Measurements from ENCODE around the gene TAF3. TPM values are rescaled to one million over a fixed set of nuclear protein-coding genes. Genes with fewer than 3 reads are reported as not detected.

Gene TAF3
- total RNA-seq, 4 donors from 2014 or later = 5.6 to 12.9 (median 8.3) TPM

- no peak for TF ChIP-seq CTCF (IDR thresholded peaks at IDR 0.05; ENCODE audit: low read depth)
Measured at GRCh38 chr10:7982727-7983126, 164.4 kb downstream of the TAF3 start.

GRCh38 chr10:7984325-7984724, 166.0 kb downstream of the TAF3 start:
- no peak for TF ChIP-seq CTCF (IDR thresholded peaks at IDR 0.05; ENCODE audit: low read depth)

- no peak for TF ChIP-seq CTCF (IDR thresholded peaks at IDR 0.05; ENCODE audit: low read depth)
Measured at GRCh38 chr10:7984896-7985295, 166.6 kb downstream of the TAF3 start.

- TF ChIP-seq CTCF (IDR thresholded peaks at IDR 0.05; ENCODE audit: low read depth) = no peak
Measured at GRCh38 chr10:7986851-7987250, 168.5 kb downstream of the TAF3 start.

- no peak for TF ChIP-seq CTCF (IDR thresholded peaks at IDR 0.05; ENCODE audit: low read depth)
Measured at GRCh38 chr10:7988989-7989388, 170.7 kb downstream of the TAF3 start.

GRCh38 chr10:7998831-7999230, 180.5 kb downstream of the TAF3 start:
- no peak for TF ChIP-seq CTCF (IDR thresholded peaks at IDR 0.05; ENCODE audit: low read depth)

GRCh38 chr10:8004469-8005000, 186.2 kb downstream of the TAF3 start:
- TF ChIP-seq CTCF (IDR thresholded peaks at IDR 0.05; ENCODE audit: low read depth) = no peak

All from subcutaneous adipose tissue (tissue), 4 donors.